ENCODE measurements around the gene KLHL40. TPM values are rescaled to one million over a fixed set of nuclear protein-coding genes. Genes with fewer than 3 reads are reported as not detected.
A peak's percentile ranks its signal among the peaks of the same experiment; 100 is the strongest.

KLHL40 gene
- total and polyA plus RNA-seq, 9 of the 15 experiments (the other 6 are each of a cell fraction or from before 2014, with no cell fraction given): not detected

- peak; percentile 73 for TF ChIP-seq ARID4B (CRISPR knock-in tag; IDR thresholded peaks at IDR 0.05)
- no peak for TF ChIP-seq ZNF253 (CRISPR knock-in tag; conservative IDR thresholded peaks at IDR 0.05)
- TF ChIP-seq TSC22D4 (tag; IDR thresholded peaks at IDR 0.05): no peak
- no peak for TF ChIP-seq HNRNPH1 (optimal IDR thresholded peaks at IDR 0.05; ENCODE audit: low read depth, low read length)
- no peak for TF ChIP-seq CBX2 (IDR thresholded peaks at IDR 0.05; ENCODE audit: insufficient read depth, low read length, poor library complexity, severe bottlenecking)
- no peak for TF ChIP-seq ZEB2 (IDR thresholded peaks at IDR 0.05)
- peak; percentile 53; the same call in 1 of the 2 replicates for TF ChIP-seq ZNF124 (CRISPR knock-in tag; IDR thresholded peaks at IDR 0.05)
- no peak for TF ChIP-seq EZH2 (IDR thresholded peaks at IDR 0.05; ENCODE audit: borderline replicate concordance, low read depth, low read length)
- TF ChIP-seq SFPQ (IDR thresholded peaks at IDR 0.05; ENCODE audit: low read depth, low read length): no peak
- TF ChIP-seq CREB3 (tag; conservative IDR thresholded peaks at IDR 0.05; ENCODE audit: low read depth): no peak
- 0 out of 2 replicates have a peak, but pooled peaks have one; percentile 43 for TF ChIP-seq HMGXB4 (CRISPR knock-in tag; IDR thresholded peaks at IDR 0.05)
- peak; percentile 60; the same call in 1 of the 2 replicates for TF ChIP-seq ZBTB1 (CRISPR knock-in tag; IDR thresholded peaks at IDR 0.05; ENCODE audit: borderline replicate concordance, low read depth)
- no peak for TF ChIP-seq ZNF24 (IDR thresholded peaks at IDR 0.05)
- no peak for TF ChIP-seq SP1 (CRISPR knock-in tag; IDR thresholded peaks at IDR 0.05)
- no peak for TF ChIP-seq ZNF830 (CRISPR knock-in tag; IDR thresholded peaks at IDR 0.05)
- TF ChIP-seq ZFPM2 (CRISPR knock-in tag; IDR thresholded peaks at IDR 0.05): no peak
- TF ChIP-seq ZNF280A (IDR thresholded peaks at IDR 0.05; ENCODE audit: low read depth, partially characterized antibody): no peak
Measured at GRCh38 chr3:42701371-42702065, 16.2 kb downstream of the KLHL40 start (continued).
